ENCODE data around the gene EPM2A.

GRCh38 chr6:145588981-145589380 is 146.3 kb downstream of the EPM2A start:
- TF ChIP-seq CTCF (IDR thresholded peaks at IDR 0.05), result no peak
- no peak for TF ChIP-seq POLR2A (IDR thresholded peaks at IDR 0.05)

Measured in right lobe of liver (tissue), 4 donors.